HG03378 (cell line): ENCODE data around the gene TREX2.

Experiments used
- ATAC-seq: cut with Tn5 transposase; IDR thresholded peaks from one replicate; pipeline ENCODE4 v1.9.1; 2021; ENCODE audit warnings: mild to moderate bottlenecking, moderate library complexity; ENCODE audit not compliant: unreplicated experiment

TREX2 gene

GRCh38 chrX:153440556-153441135 is 5.2 kb downstream of the TREX2 start:
- no peak for ATAC-seq

- no peak for ATAC-seq
These were observed 5.9 kb downstream of the TREX2 start for GRCh38 chrX:153439977-153440376.

GRCh38 chrX:153438532-153438931 is 7.3 kb downstream of the TREX2 start:
- no peak for ATAC-seq

GRCh38 chrX:153435845-153436244 is 10.0 kb downstream of the TREX2 start:
- no peak for ATAC-seq

- no peak for ATAC-seq
These were observed 11.1 kb downstream of the TREX2 start for GRCh38 chrX:153434801-153435200.

GRCh38 chrX:153433781-153434285 is 12.0 kb downstream of the TREX2 start:
- no peak for ATAC-seq

GRCh38 chrX:153433161-153433680 is 12.6 kb downstream of the TREX2 start:
- ATAC-seq: no peak

GRCh38 chrX:153430796-153431195 is 15.1 kb downstream of the TREX2 start:
- no peak for ATAC-seq

- ATAC-seq: no peak
These were observed 19.7 kb downstream of the TREX2 start for GRCh38 chrX:153426204-153426603.

GRCh38 chrX:153423652-153424051 is 22.2 kb downstream of the TREX2 start:
- no peak for ATAC-seq

- ATAC-seq: no peak
These were observed 24.0 kb downstream of the TREX2 start for GRCh38 chrX:153421856-153422255.

GRCh38 chrX:153420851-153421599 is 24.8 kb downstream of the TREX2 start:
- no peak for ATAC-seq

GRCh38 chrX:153417637-153418036 is 28.2 kb downstream of the TREX2 start:
- ATAC-seq: no peak

GRCh38 chrX:153416781-153417450 is 28.9 kb downstream of the TREX2 start:
- no peak for ATAC-seq

GRCh38 chrX:153414856-153415510 is 30.9 kb downstream of the TREX2 start:
- no peak for ATAC-seq

GRCh38 chrX:153413731-153414130 is 32.1 kb downstream of the TREX2 start:
- no peak for ATAC-seq

GRCh38 chrX:153412746-153413720 is 32.8 kb downstream of the TREX2 start:
- no peak for ATAC-seq

- ATAC-seq: no peak
These were observed 33.8 kb downstream of the TREX2 start for GRCh38 chrX:153411988-153412574.

GRCh38 chrX:153411255-153411987 is 34.4 kb downstream of the TREX2 start, which contains the start of gene ZFP92:
Gene ZFP92 (plus strand): TSS chrX:153411472. CDS start chrX:153418323, 6,851 bp downstream.
- no peak for ATAC-seq
